B cell (primary cell): ENCODE results near the gene LRPPRC. TPM values are rescaled to one million over a fixed set of nuclear protein-coding genes. Genes with fewer than 3 reads are reported as not detected.

Experiments
- ATAC-seq: fragments of 200-7000 bp; cut with Tn5 transposase; one replicate; pipeline ENCODE4 v1.10.0; 2021; ENCODE audit warnings: low read depth, mild to moderate bottlenecking, moderate number of reproducible peaks, moderate library complexity
- CTCF ChIA-PET: fragments of 350-600 bp; sonication (Branson Sonifier 250); formaldehyde crosslinking; loops from one replicate; lab custom pipeline; 2021; ENCODE audit warnings: antibody characterized with exemption, inconsistent platforms; lab: Charles Lee
- POLR2A ChIA-PET: fragments of 350-600 bp; sonication (Branson Sonifier 250); formaldehyde crosslinking; loops from one replicate; lab custom pipeline; 2021; ENCODE audit warnings: antibody characterized with exemption; lab: Charles Lee
- DNase-seq: peaks from one replicate; pipeline ENCODE4 v3.0.0; 2013
- H2AFZ ChIP-seq: 2 replicates; pipeline ENCODE4 v1.6.1; 2012; ENCODE audit warnings: mild to moderate bottlenecking, low read depth, low read length; ENCODE audit not compliant: insufficient read depth, poor library complexity, severe bottlenecking
- H3K27ac ChIP-seq, 2 donors: 1 replicate in 1 of 2; 2 replicates in 1 of 2; pipeline ENCODE4 v1.5.1; 2012 to 2013; ENCODE audit warnings: low read length in 2 of 2, mild to moderate bottlenecking in 2 of 2, moderate library complexity in 1 of 2
- H3K27me3 ChIP-seq, 4 experiments: fragments of 200-600 bp in 1 of 4; sonication (generic) in 1 of 4; replicated peaks in 1 of 4; 1 replicate in 2 of 4; 2 replicates in 2 of 4; pipeline versions ENCODE4 v1.6.1 to v1.7.0; 2013 to 2016; ENCODE audit warnings: low read length in 3 of 4, mild to moderate bottlenecking in 2 of 4, mixed read lengths in 1 of 4, moderate library complexity in 1 of 4; ENCODE audit not compliant: insufficient read depth in 4 of 4, control insufficient read depth in 3 of 4; ENCODE audit errors: control extremely low read depth in 1 of 4
- H3K36me3 ChIP-seq, 2 experiments: replicated peaks in 1 of 2; 1 replicate in 1 of 2; 2 replicates in 1 of 2; pipeline versions ENCODE4 v1.6.1 to v1.7.1; 2013; ENCODE audit warnings: low read length in 1 of 2; ENCODE audit not compliant: insufficient read depth in 2 of 2, control insufficient read depth in 1 of 2; ENCODE audit errors: control extremely low read depth in 1 of 2, extremely low read depth in 1 of 2
- H3K4me1 ChIP-seq, 2 donors: fragments of 200-600 bp in 1 of 2; sonication (generic) in 1 of 2; 1 replicate in 1 of 2; 2 replicates in 1 of 2; pipeline versions ENCODE4 v1.5.1 to v1.6.1; 2013 to 2017; ENCODE audit warnings: low read length in 2 of 2; ENCODE audit not compliant: control insufficient read depth in 2 of 2, insufficient read depth in 2 of 2
- H3K4me2 ChIP-seq: replicated peaks from 2 replicates; pipeline ENCODE3; 2012; ENCODE audit warnings: mild to moderate bottlenecking, low read depth, low read length; ENCODE audit not compliant: poor library complexity, severe bottlenecking
- H3K4me3 ChIP-seq, 5 experiments: fragments of 200-600 bp in 1 of 5; sonication (generic) in 1 of 5; 1 replicate in 3 of 5; 2 replicates in 2 of 5; pipeline versions ENCODE4 v1.5.1 to v1.7.0; 2011 to 2016; ENCODE audit warnings: low read length in 4 of 5, mild to moderate bottlenecking in 4 of 5, low read depth in 2 of 5, control low read depth in 1 of 5, moderate library complexity in 1 of 5; ENCODE audit not compliant: insufficient read depth in 1 of 5; ENCODE audit errors: control extremely low read depth in 1 of 5, extremely low read depth in 1 of 5
- H3K79me2 ChIP-seq: fragments of 200-600 bp; sonication (generic); one replicate; pipeline ENCODE4 v1.6.0; 2016; ENCODE audit warnings: low read length; ENCODE audit not compliant: control insufficient read depth, insufficient read depth
- H3K9ac ChIP-seq: fragments of 200-600 bp; sonication (generic); 2 replicates; pipeline ENCODE4 v1.6.1; 2017; ENCODE audit warnings: mild to moderate bottlenecking, low read length, moderate library complexity
- H3K9me3 ChIP-seq, 3 donors: one replicate each; pipeline versions ENCODE4 v1.6.1 to v1.7.1; 2013; ENCODE audit warnings: low read length in 2 of 3; ENCODE audit not compliant: control insufficient read depth in 2 of 3, insufficient read depth in 1 of 3; ENCODE audit errors: control extremely low read depth in 1 of 3
- H4K20me1 ChIP-seq: 2 replicates; pipeline ENCODE4 v1.6.0; 2012; ENCODE audit warnings: mild to moderate bottlenecking, low read length; ENCODE audit not compliant: insufficient read depth, control insufficient read depth, poor library complexity, severe bottlenecking
- H3K27ac Mint-ChIP-seq: one replicate; pipeline ENCODE4 v1.8.0; 2021; ENCODE audit warnings: mixed read lengths
- H3K27me3 Mint-ChIP-seq: one replicate; pipeline ENCODE4 v1.8.0; 2021; ENCODE audit warnings: mixed read lengths
- H3K4me1 Mint-ChIP-seq: one replicate; pipeline ENCODE4 v1.8.0; 2021; ENCODE audit warnings: mixed read lengths
- H3K4me3 Mint-ChIP-seq: one replicate; pipeline ENCODE4 v1.8.0; 2021; ENCODE audit warnings: mixed read lengths
- H3K9me3 Mint-ChIP-seq: one replicate; pipeline ENCODE4 v1.8.0; 2022; ENCODE audit warnings: mixed read lengths; ENCODE audit not compliant: insufficient read depth
- EZH2 ChIP-seq: IDR thresholded peaks from 2 replicates; pipeline ENCODE4 v1.6.1; 2012; ENCODE audit warnings: borderline replicate concordance, low read depth, mild to moderate bottlenecking, moderate library complexity, low read length; ENCODE audit not compliant: insufficient read depth, poor library complexity, severe bottlenecking
- WGBS: methylation state at CpG from one replicate; pipeline ENCODE4 v1.1.5; 2013; ENCODE audit warnings: missing lambda C conversion rate; ENCODE audit not compliant: insufficient coverage; 5-methylcytosine and 5-hydroxymethylcytosine counted together
- intact Hi-C: fragments of 100-400 bp; cut with micrococcal nuclease; formaldehyde crosslinking; loops from one replicate; pipeline ENCODE4 v1.10.0; 2022
- polyA plus RNA-seq: library from polyadenylated mRNA; depleted of rRNA; stranded (reverse); fragments of >200 nt; gene quantifications from 2 replicates; pipeline ENCODE4 v1.2.3, GENCODE V29; 2012
- total RNA-seq, 2 donors: library from RNA; stranded (reverse); fragments of 120-200 nt in 1 of 2; gene quantifications; 1 replicate in 1 of 2; 2 replicates in 1 of 2; pipeline versions ENCODE4 v1.2.3 to v1.2.4, GENCODE V29; 2013 to 2022
- TF ChIP-seq, protein P1 (sequence below): fragments of 200-600 bp; IDR thresholded peaks from one replicate; pipeline ENCODE4 v1.8.0; 2022; ENCODE audit warnings: antibody characterized with exemption, mild to moderate bottlenecking

Gene LRPPRC
- total and polyA plus RNA-seq, 2 donors (not counting 1 experiment from before 2014, with no cell fraction given), result 17.6 to 75.6 TPM

DNA sequence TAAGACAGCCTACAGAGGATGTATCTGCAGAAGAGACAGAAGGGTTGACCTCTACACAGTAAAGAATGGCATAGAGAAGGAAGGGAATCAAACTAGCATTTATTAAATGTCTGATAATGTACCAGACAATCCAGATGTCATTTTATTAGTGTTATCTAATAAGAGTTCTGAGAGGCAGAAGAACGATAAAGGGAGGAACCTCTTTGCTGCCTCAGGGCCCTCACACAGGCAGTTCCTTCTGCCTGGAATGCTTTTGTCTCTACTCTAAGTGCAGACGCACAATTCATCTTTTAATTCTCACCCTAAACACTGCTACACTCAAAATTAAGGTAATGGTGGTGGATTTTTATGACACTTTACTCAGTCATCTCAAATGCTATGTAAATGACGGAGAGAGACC is 64.5 kb downstream of the LRPPRC start:
- no peaks in the 10 kb centered on the region for H3K4me1 ChIP-seq
- Mint-ChIP-seq H3K4me3 (no peak overlapping the region), H3K27ac (no peak overlapping the region), H3K9me3 (no peaks in the 10 kb centered on the region), H3K4me1 (no peaks in the 10 kb centered on the region), H3K27me3 (no peaks in the 10 kb centered on the region)
- no peak overlapping the region for H3K4me2 ChIP-seq
- ChIA-PET POLR2A (no interaction called here), CTCF (no interaction called here)
- no peak overlapping the region for H3K4me3 ChIP-seq
- TF ChIP-seq, protein P1, sequence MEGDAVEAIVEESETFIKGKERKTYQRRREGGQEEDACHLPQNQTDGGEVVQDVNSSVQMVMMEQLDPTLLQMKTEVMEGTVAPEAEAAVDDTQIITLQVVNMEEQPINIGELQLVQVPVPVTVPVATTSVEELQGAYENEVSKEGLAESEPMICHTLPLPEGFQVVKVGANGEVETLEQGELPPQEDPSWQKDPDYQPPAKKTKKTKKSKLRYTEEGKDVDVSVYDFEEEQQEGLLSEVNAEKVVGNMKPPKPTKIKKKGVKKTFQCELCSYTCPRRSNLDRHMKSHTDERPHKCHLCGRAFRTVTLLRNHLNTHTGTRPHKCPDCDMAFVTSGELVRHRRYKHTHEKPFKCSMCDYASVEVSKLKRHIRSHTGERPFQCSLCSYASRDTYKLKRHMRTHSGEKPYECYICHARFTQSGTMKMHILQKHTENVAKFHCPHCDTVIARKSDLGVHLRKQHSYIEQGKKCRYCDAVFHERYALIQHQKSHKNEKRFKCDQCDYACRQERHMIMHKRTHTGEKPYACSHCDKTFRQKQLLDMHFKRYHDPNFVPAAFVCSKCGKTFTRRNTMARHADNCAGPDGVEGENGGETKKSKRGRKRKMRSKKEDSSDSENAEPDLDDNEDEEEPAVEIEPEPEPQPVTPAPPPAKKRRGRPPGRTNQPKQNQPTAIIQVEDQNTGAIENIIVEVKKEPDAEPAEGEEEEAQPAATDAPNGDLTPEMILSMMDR, result no peak
- TF ChIP-seq EZH2, result no peak
- no peak for ATAC-seq
- no peak overlapping the region for H2AFZ ChIP-seq
- intact Hi-C loops, result no loop called here
- H3K27ac ChIP-seq, result no peak overlapping the region
- no peaks in the 10 kb centered on the region for H3K27me3 ChIP-seq
- no peaks in the 10 kb centered on the region for H3K9me3 ChIP-seq
- no CpG with 5 or more reads among the region's 3 CpGs for WGBS
- no peaks in the 10 kb centered on the region for H3K79me2 ChIP-seq
- H3K9ac ChIP-seq, result no peak overlapping the region
- peaks cover 8 to 43% of the 10 kb centered on the region in 2 experiments for H3K36me3 ChIP-seq
- DNase-seq, result no peak
- no peaks in the 10 kb centered on the region for H4K20me1 ChIP-seq

DNA sequence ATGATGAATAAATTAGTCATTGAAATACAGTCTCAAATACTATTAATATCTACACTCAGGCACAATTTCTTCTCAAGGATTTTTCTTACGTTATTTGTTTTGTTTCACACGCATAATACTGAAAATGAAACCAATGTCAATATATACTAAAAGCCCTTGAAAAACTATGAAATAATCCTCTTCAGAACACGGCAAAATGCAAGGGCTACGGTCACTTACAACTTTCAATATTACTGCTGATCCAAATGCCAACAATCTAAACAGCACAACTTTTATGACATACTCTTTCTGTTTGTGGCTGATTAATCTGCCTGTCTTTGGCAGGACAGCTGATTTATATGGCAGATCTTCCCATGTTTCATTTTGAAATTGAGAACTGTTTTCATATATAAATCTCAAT is 68.3 kb downstream of the LRPPRC start:
- POLR2A ChIA-PET, result no interaction called here
- Histone ChIP-seq H2AFZ (no peak overlapping the region), H3K79me2 (no peaks in the 10 kb centered on the region), H3K4me3 (no peak overlapping the region), H3K27ac (no peak overlapping the region), H3K4me2 (no peak overlapping the region), H4K20me1 (no peaks in the 10 kb centered on the region), H3K9me3 (no peaks in the 10 kb centered on the region), H3K27me3 (no peaks in the 10 kb centered on the region), H3K36me3 (peaks cover 9 to 32% of the 10 kb centered on the region in 2 experiments), H3K9ac (no peak overlapping the region), H3K4me1 (no peaks in the 10 kb centered on the region)
- TF ChIP-seq, protein P1, result no peak
- Mint-ChIP-seq H3K27me3 (no peaks in the 10 kb centered on the region), H3K27ac (no peak overlapping the region), H3K4me1 (no peaks in the 10 kb centered on the region), H3K4me3 (peak overlapping the region; percentile 26), H3K9me3 (no peaks in the 10 kb centered on the region)
- CTCF ChIA-PET, result no interaction called here
- no peak for ATAC-seq
- no peak for DNase-seq
- intact Hi-C loops, result no loop called here
- WGBS, result 87% methylated on average over 3 of the region's 4 CpGs
